Uterus (tissue), 2 donors: ENCODE measurements around the gene KCNQ1.

Experiments used
- CTCF ChIP-seq, 4 experiments: fragments of 200-600 bp in 2 of 4; fragments of 450-650 bp in 2 of 4; sonication (generic) in 2 of 4; IDR thresholded peaks; one replicate each; pipeline ENCODE4 v1.5.1; 2016 to 2019; ENCODE audit warnings: antibody characterized with exemption in 4 of 4, mild to moderate bottlenecking in 2 of 4, moderate library complexity in 1 of 4
- POLR2A ChIP-seq, 2 donors: fragments of 450-650 bp; IDR thresholded peaks; one replicate each; pipeline ENCODE4 v1.6.1; 2016; ENCODE audit warnings: antibody characterized with exemption in 2 of 2, mild to moderate bottlenecking in 1 of 2, moderate library complexity in 1 of 2

GRCh38 chr11:2507945-2508749, 63.3 kb downstream of the KCNQ1 start:
- no peak for TF ChIP-seq CTCF (IDR thresholded peaks at IDR 0.05)
- no peak for TF ChIP-seq POLR2A (IDR thresholded peaks at IDR 0.05)
